PFSK-1 (cell line): Measurements from ENCODE around the gene CLEC2B.

Experiments used
- POLR2AphosphoS5 ChIP-seq: IDR thresholded peaks from 2 replicates; pipeline ENCODE4 v1.6.1; 2012; ENCODE audit warnings: low read depth, mild to moderate bottlenecking, control low read depth, low read length, moderate library complexity
- TAF1 ChIP-seq: IDR thresholded peaks from 2 replicates; pipeline ENCODE4 v1.6.1; 2012; ENCODE audit warnings: low read length, control low read depth, borderline replicate concordance; ENCODE audit not compliant: insufficient read depth

GRCh38 chr12:9829982-9830381 lies 39.2 kb downstream of the CLEC2B start:
- TF ChIP-seq POLR2AphosphoS5, result no peak
- TF ChIP-seq TAF1, result no peak
